Dermis microvascular lymphatic vessel endothelial cell (primary cell): ENCODE measurements around the gene SAMM50. TPM values are rescaled to one million over a fixed set of nuclear protein-coding genes. Genes with fewer than 3 reads are reported as not detected.

Source experiments
- DNase-seq, 2 donors: peaks; one replicate each; pipeline versions ENCODE4 v3.0.0 to v3.0.0-alpha.2; 2010; ENCODE audit warnings: low read depth in 2 of 2
- total RNA-seq: library from RNA; depleted of rRNA; stranded (reverse); fragments of >200 nt; gene quantifications from 2 replicates; pipeline ENCODE4 v1.2.1, GENCODE V29; 2014

SAMM50 gene
- total RNA-seq, 1 donor from 2014 or later: 44.3 TPM

DNA sequence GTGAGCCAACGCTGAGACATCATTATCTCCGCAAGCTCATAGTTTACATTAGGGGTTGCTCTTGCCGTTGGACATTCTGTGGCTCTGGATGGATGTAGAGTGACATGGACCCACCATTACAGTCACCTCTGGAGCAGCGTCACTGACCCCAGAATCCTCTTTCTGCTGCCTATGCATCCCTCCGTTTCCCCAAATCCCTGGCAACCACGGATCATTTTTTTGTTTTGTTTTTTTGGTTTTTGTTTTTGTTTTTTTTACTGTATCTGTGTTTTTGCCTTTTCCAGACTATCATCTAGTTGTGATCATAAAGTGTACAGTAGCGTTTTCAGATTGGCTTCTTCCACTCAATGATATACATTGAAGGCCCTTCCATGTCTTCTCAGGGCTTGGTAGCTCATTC is 72.8 kb downstream of the SAMM50 start:
- DNase-seq: no peak

DNA sequence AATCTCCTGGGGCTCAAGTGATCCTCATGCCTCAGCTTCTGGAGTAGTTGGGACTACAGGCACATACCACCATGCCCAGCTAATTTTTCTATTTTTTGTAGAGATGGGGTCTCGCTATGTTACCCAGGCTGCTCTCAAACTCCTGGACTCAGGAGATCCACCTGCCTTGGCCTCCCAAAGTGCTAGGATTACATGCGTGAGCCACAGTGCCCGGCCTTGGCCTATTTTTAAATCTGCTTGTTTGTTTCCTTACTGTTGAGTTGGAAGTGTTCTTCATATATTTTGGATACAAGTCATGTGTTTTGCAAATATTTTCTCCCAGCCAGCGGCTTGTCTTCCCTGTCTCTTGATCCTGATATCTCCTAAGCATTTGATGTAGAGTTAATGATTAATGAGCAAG is 73.8 kb downstream of the SAMM50 start:
- DNase-seq: no peak

DNA sequence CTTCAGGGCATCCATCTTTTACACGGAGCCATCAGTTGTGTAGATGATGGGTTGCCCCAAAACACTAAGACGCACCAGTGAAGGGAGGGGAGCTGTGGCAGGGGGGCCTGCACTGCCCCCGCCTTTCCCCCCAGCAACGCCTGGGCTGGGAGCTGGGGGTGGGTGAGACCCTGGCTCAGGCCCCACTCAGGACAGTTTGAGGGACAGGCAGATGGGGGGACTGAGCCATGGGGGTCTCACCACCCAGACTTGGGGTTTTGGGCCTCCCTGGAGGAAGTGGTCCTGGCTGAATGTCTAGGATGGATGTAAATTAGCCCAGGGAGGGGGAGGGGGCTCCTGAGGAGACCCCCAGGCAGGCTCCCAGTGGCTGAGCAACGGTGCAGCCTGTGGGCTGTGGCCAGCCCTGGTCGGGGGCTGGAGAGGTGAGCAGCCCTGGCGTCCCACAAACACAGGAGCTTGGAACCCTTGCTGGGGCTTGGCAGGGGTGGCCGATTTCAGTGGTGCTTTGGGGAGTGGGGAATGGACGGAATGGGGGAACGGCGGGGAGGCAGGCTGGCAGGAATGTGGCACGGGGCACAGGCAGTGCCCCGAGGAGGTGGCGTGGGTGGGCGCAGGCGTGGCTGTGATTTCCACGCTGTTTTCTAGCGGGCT is 74.9 kb downstream of the SAMM50 start:
- no peak for DNase-seq

DNA sequence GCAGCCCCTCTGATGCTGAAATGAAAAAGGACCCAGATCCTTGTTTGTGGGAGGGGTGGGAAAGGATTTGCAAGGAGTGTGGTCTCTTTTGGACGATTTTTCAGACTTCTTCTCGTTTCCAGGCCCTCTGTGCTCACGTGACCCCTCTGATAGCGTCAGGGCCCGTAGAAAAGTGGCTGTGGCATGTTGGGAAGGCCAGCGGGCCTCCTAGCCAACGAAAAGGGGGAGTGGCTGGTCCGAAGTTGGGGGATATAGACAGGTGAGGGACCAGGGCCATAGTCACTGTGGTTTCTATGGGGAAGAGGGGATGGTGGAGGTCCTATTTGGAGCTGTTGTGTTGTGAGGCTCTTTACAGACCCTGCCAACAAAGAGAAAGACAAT is 75.5 kb downstream of the SAMM50 start:
- no peak for DNase-seq

DNA sequence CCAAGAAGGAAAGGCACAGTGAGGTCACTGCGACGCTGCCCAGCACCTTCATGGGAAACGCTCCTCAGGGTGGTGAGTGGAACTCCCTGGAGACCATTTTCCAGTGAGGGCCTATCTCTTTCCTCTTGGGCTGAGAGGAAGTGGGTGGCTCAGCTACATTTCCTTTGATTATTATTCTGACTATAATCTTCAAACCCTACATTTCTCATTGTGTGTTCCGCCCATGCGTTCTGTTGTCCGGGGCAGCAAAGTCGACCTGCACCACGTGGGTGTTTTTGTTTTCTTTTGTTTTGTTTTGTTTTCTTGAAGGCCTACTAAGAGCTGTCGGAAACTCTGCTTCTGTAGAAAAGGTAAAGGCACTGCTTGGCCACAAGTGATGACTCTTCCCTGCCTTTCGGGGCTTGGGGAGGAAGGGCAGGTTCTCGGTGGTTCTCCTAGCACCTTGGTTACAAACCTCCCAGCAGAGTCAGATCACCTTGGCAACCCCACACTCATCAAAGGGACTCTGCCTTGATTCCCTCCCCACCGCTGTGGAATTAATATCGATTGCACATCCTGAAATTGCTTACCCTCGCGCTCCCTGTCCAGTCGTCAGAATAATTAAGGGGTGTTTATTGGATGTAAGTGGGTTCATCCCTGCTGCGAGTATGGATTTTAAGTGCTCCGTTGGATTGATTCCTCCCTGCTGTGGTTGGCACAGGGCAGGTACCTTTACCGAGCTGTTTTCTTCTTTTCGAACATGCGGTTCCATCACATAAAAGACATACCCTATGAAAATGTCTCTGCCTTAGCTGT is 76.1 kb downstream of the SAMM50 start:
- DNase-seq: peak; percentile 45 to 79

GRCh38 chr22:44032126-44032730 is 77.0 kb downstream of the SAMM50 start:
- no peak for DNase-seq

- no peak for DNase-seq
Measured at GRCh38 chr22:44033287-44033686, 78.0 kb downstream of the SAMM50 start.

DNA sequence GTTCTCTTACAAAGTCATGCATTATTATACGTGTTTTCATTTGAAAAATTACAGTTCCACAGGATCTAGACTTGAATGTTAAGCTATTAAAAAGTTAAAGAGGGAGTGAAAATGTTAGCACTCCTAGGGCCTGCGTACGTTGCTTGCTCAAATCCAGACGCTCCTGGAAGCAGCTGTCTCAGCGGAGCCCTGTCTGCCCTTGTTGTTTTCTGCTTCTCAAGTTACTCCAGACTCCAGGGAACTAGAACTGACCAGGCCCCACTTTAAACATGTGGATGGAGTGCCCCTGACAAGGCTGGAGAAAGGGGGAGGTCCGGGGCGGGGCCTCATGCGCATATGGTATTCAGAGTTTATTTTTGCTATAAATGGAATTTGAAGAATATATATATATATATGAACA is 78.5 kb downstream of the SAMM50 start:
- no peak for DNase-seq

DNA sequence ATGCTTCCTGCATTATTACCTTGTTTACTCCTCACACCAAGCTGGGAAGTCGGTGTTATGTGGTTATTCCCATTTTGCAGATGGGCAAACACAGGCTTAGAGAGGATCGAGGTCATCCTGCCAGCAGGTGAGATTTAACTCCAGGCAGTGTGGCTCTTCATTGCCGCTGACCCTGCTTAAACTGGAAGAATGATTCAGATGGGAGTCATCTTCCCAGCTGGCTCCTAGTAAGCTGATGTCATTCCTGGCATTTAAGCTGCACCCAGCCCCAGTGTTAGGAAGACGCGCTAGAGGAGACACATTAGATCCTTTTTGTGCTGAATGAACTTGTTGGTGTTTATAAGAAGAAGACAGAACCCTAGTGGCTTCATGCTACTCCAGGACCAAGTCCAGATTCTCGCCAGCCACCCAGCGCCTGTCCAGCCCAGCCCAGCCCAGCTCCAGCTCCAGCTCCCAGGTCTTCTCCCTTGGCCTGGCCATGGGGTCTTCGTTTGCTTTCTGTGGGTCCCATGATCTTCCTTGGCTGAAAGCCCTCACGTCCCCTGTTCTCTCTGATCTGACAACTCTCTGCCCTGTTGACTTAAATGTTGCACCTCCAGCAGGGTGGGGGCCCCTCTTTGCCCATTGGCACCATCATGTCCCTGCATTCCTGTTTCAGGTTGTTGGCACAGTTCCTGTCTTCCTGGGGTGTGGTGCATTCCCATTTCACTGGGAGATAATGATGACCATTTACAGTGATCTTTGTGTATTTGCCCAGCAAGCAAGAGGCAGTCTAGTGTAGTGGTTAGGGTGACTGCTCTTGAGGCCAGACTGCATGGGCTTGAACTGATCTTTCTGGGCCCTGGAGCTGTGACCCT is 82.5 kb downstream of the SAMM50 start:
- DNase-seq: peak in 1 of 2 donors; percentile 93

GRCh38 chr22:44039566-44040171 is 84.4 kb downstream of the SAMM50 start:
- DNase-seq: no peak

DNA sequence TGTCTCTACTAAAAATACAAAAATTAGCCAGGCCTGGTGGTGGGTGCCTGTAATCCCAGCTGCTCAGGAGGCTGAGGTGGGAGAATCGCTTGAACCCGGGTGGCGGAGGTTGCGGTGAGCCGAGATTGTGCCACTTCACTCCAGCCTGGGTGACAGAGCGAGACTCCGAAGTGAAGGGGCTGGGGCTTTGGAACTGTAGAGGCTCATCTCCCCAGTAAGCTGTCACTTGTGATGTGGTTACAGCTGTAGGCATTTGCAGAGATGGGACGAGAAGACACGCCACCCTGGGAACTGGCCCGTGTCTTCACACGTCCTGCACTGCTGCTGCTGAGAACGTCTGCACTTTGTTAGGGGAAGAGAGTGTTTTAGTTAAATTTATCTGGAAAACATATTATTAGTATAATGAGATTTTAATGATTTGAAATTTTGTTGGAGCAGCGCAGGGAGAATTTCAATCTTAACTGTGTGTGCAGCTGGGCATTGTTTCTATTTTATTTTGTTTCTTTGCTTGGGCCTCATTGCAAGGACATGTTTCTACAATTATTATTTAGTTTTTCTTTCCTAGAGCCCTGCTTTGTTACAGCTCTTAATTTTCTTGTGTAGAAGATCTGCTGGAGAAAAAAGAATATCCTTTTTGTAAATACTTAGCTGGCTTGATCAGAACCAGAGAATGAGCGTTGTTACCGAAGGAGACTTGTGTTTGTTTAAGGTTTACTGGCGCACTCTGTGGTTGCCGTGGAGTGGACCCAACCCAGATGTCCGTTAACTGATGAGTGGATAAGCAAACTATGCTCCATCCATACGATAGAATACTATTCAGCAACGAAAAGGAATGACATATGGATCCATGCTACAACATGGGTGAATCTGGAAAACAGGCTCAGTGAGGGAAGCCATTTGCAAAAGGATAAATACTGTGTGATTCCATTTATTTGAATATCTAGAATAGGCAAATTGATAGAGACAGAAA is 87.3 kb downstream of the SAMM50 start:
- no peak for DNase-seq

GRCh38 chr22:44045145-44045544 is 89.9 kb downstream of the SAMM50 start:
- no peak for DNase-seq

Other genes with a start within 250 kb of the SAMM50 start
- gene EFCAB6, start 143.1 kb upstream of the SAMM50 start, total RNA-seq: 0.13 and 0.38 TPM in 2 replicates
- under 0.01 TPM in 1 of 2 replicates, not detected in the other for gene SULT4A1, start 92.9 kb upstream of the SAMM50 start, total RNA-seq
- gene PNPLA5, start 63.4 kb upstream of the SAMM50 start, total RNA-seq: not detected in 2 replicates
- 0.76 and 0.90 TPM in 2 replicates for gene PNPLA3, start 31.6 kb upstream of the SAMM50 start, total RNA-seq
- 39.2 and 77.8 TPM in 2 replicates for gene PARVB, start 68.9 kb downstream of the SAMM50 start, total RNA-seq
- gene PARVG, start 225.5 kb downstream of the SAMM50 start, total RNA-seq: under 0.01 and 0.25 TPM in 2 replicates